GM19023 (cell line): ENCODE data around the gene GARIN1A.

ENCODE experiments used
- ATAC-seq: cut with Tn5 transposase; IDR thresholded peaks from one replicate; pipeline ENCODE4 v1.9.1; 2021; ENCODE audit warnings: mild to moderate bottlenecking, moderate library complexity; ENCODE audit not compliant: unreplicated experiment

Gene GARIN1A

GRCh38 chr7:128713794-128714193, 41.7 kb downstream of the GARIN1A start:
- ATAC-seq: no peak

- ATAC-seq: no peak
Observed at GRCh38 chr7:128714701-128715495, 42.8 kb downstream of the GARIN1A start.

GRCh38 chr7:128718967-128719642, 47.0 kb downstream of the GARIN1A start:
- ATAC-seq: no peak

- ATAC-seq: no peak
Observed at GRCh38 chr7:128721376-128721775, 49.3 kb downstream of the GARIN1A start.
